HepG2 (cell line): ENCODE measurements around the gene TRH. TPM values are rescaled to one million over a fixed set of nuclear protein-coding genes. Genes with fewer than 3 reads are reported as not detected.

Experiments
- ATAC-seq: fragments of 200-7000 bp; cut with Tn5 transposase; 3 replicates; pipeline ENCODE4 v1.9.1; 2020; ENCODE audit warnings: mild to moderate bottlenecking, moderate library complexity
- BruUV-seq: library from RNA; stranded (reverse); fragments of 400-500 nt; replicated peaks from 2 replicates; lab custom pipeline; 2021; lab: Mats Ljungman, UMichigan
- CTCF ChIA-PET: fragments of 300-600 bp; formaldehyde crosslinking; extraction: SDS; loops from one replicate; lab custom pipeline; 2021; ENCODE audit warnings: low total read pairs, inconsistent platforms, low intra/inter-chr PET ratio; lab: Yijun Ruan, JAX
- POLR2A ChIA-PET: fragments of 350-600 bp; sonication (Branson Sonifier 250); formaldehyde crosslinking; loops from one replicate; lab custom pipeline; 2020; ENCODE audit warnings: antibody characterized with exemption, inconsistent platforms; lab: Yijun Ruan, JAX
- DNase-seq: peaks from one replicate; pipeline ENCODE4 v3.0.0-alpha.2; 2015; ENCODE audit warnings: low spot score
- FAIRE-seq: peaks from 3 replicates; lab custom pipeline; 2011; peaks lifted over from hg19 to GRCh38; lab: Jason Lieb, UNC
- H2AFZ ChIP-seq: one replicate; pipeline ENCODE4 v1.6.1; 2011; ENCODE audit warnings: low read length, inconsistent platforms
- H3K27ac ChIP-seq: fragments of 300-600 bp; 3 replicates; pipeline ENCODE4 v1.8.0; 2011; ENCODE audit warnings: mixed run types, mild to moderate bottlenecking, mixed read lengths, low read length, inconsistent platforms; ENCODE audit not compliant: insufficient read depth; ENCODE audit errors: extremely low read length
- H3K27me3 ChIP-seq, 2 experiments: fragments of 200-600 bp in 1 of 2; 2 replicates in 1 of 2; 3 replicates in 1 of 2; pipeline versions ENCODE4 v1.6.0 to v1.8.0; 2011; ENCODE audit warnings: low read length in 2 of 2, mild to moderate bottlenecking in 2 of 2, moderate library complexity in 2 of 2, inconsistent platforms in 1 of 2; ENCODE audit not compliant: insufficient read depth in 2 of 2, control insufficient read depth in 1 of 2
- H3K36me3 ChIP-seq, 2 experiments: fragments of 200-600 bp in 1 of 2; replicated peaks in 1 of 2; 2 replicates in 1 of 2; 3 replicates in 1 of 2; pipeline versions ENCODE4 v1.5.1 to v1.8.0; 2011; ENCODE audit warnings: low read length in 2 of 2, inconsistent platforms in 1 of 2; ENCODE audit not compliant: insufficient read depth in 2 of 2, control insufficient read depth in 1 of 2
- H3K4me1 ChIP-seq: 2 replicates; pipeline ENCODE4 v1.5.1; 2012; ENCODE audit warnings: low read length, inconsistent platforms; ENCODE audit not compliant: insufficient read depth
- H3K4me2 ChIP-seq: 2 replicates; pipeline ENCODE4 v1.6.0; 2011; ENCODE audit warnings: low read depth, low read length, inconsistent platforms
- H3K4me3 ChIP-seq, 3 experiments: fragments of 200-600 bp in 1 of 3; sonication (generic), shearing (Covaris generic) in 1 of 3; replicated peaks in 1 of 3; 2 replicates each; pipeline ENCODE4 v1.5.1; 2011 to 2016; ENCODE audit warnings: low read length in 3 of 3, inconsistent platforms in 2 of 3, low read depth in 2 of 3, mild to moderate bottlenecking in 2 of 3, control low read depth in 1 of 3, mixed read lengths in 1 of 3; ENCODE audit not compliant: insufficient read depth in 1 of 3
- H3K79me2 ChIP-seq: one replicate; pipeline ENCODE4 v1.6.1; 2011; ENCODE audit warnings: low read length, inconsistent platforms; ENCODE audit not compliant: insufficient read depth
- H3K9ac ChIP-seq: 2 replicates; pipeline ENCODE4 v1.6.0; 2011; ENCODE audit warnings: mild to moderate bottlenecking, low read depth, low read length, inconsistent platforms; ENCODE audit not compliant: insufficient read depth
- H3K9me3 ChIP-seq: 2 replicates; pipeline ENCODE4 v1.5.1; 2012; ENCODE audit warnings: mild to moderate bottlenecking, low read length
- H4K20me1 ChIP-seq: 2 replicates; pipeline ENCODE4 v1.6.0; 2011; ENCODE audit warnings: inconsistent platforms, mild to moderate bottlenecking, low read length, moderate library complexity; ENCODE audit not compliant: insufficient read depth
- CCAR2 ChIP-seq: fragments of 200-400 bp; formaldehyde crosslinking; optimal IDR thresholded peaks from 2 replicates; pipeline ENCODE3; 2018; ENCODE audit warnings: low read depth, mild to moderate bottlenecking, low read length, moderate library complexity
- CREB1 ChIP-seq, 2 experiments: fragments of 450-650 bp in 1 of 2; IDR thresholded peaks; 2 replicates each; pipeline ENCODE4 v1.6.1; 2016 to 2017; ENCODE audit warnings: control low read depth in 1 of 2, mild to moderate bottlenecking in 1 of 2, missing compliant biosample characterization in 1 of 2, missing genetic modification characterization in 1 of 2
- ESRRA ChIP-seq: sonication (generic); formaldehyde crosslinking; IDR thresholded peaks from 2 replicates; pipeline ENCODE4 v1.5.1; 2020; ENCODE audit warnings: mild to moderate bottlenecking, low read depth, missing genetic modification reagents
- ETV5 ChIP-seq: IDR thresholded peaks from 2 replicates; pipeline ENCODE4 v1.6.1; 2018; ENCODE audit warnings: missing biosample characterization, missing genetic modification reagents, inconsistent platforms, borderline replicate concordance
- GABPA ChIP-seq, 2 experiments: IDR thresholded peaks; 2 replicates each; pipeline ENCODE4 v1.6.1; 2011 to 2016; ENCODE audit warnings: low read depth in 2 of 2, low read length in 1 of 2, missing biosample characterization in 1 of 2, missing genetic modification characterization in 1 of 2
- GLI4 ChIP-seq: sonication (generic); formaldehyde crosslinking; IDR thresholded peaks from 2 replicates; pipeline ENCODE4 v1.5.1; 2020; ENCODE audit warnings: missing genetic modification reagents, mild to moderate bottlenecking, moderate library complexity, borderline replicate concordance
- HNRNPLL ChIP-seq: fragments of 200-400 bp; formaldehyde crosslinking; IDR thresholded peaks from 2 replicates; pipeline ENCODE4 v1.6.1; 2017; ENCODE audit warnings: mild to moderate bottlenecking, low read depth, low read length; ENCODE audit not compliant: poor library complexity, severe bottlenecking
- RFX5 ChIP-seq: IDR thresholded peaks from 2 replicates; pipeline ENCODE4 v1.6.1; 2011; ENCODE audit warnings: low read depth, low read length, improper control_type of control experiment
- XRCC5 ChIP-seq: fragments of 200-400 bp; formaldehyde crosslinking; optimal IDR thresholded peaks from 2 replicates; pipeline ENCODE3; 2017; ENCODE audit warnings: mild to moderate bottlenecking, low read length
- ZNF235 ChIP-seq: sonication (generic); formaldehyde crosslinking; IDR thresholded peaks from 2 replicates; pipeline ENCODE4 v1.8.1; 2023; ENCODE audit warnings: mild to moderate bottlenecking, missing genetic modification reagents, borderline replicate concordance
- ZNF354B ChIP-seq: sonication (generic); formaldehyde crosslinking; IDR thresholded peaks from 2 replicates; pipeline ENCODE4 v1.8.0; 2022; ENCODE audit warnings: mild to moderate bottlenecking, missing genetic modification reagents
- ZNF430 ChIP-seq: sonication (generic); formaldehyde crosslinking; IDR thresholded peaks from 2 replicates; pipeline ENCODE4 v1.9.0; 2021; ENCODE audit warnings: mild to moderate bottlenecking, missing genetic modification reagents
- ZNF737 ChIP-seq: sonication (generic); formaldehyde crosslinking; IDR thresholded peaks from 2 replicates; pipeline ENCODE4 v1.5.0; 2020; ENCODE audit warnings: missing genetic modification reagents, mild to moderate bottlenecking, borderline replicate concordance
- ZNF782 ChIP-seq: sonication (generic); formaldehyde crosslinking; IDR thresholded peaks from 2 replicates; pipeline ENCODE4 v1.4.0; 2020; ENCODE audit warnings: missing genetic modification reagents, mild to moderate bottlenecking, borderline replicate concordance
- WGBS: methylation state at CpG from one replicate; pipeline ENCODE4 v1.1.6; 2017; ENCODE audit warnings: low lambda C conversion rate; 5-methylcytosine and 5-hydroxymethylcytosine counted together
- in situ Hi-C: cut with HindIII; loops from 2 replicates; pipeline ENCODE4 v1.10.0; 2017; ENCODE audit warnings: low pct_unique_long_range_greater_than_20kb; ENCODE audit not compliant: extremely low pct_ligation_motif_present
- intact Hi-C: fragments of 100-400 bp; cut with micrococcal nuclease; formaldehyde crosslinking; loops from one replicate; pipeline ENCODE4 v1.10.0; 2022; ENCODE audit not compliant: unreplicated experiment
- polyA plus RNA-seq, 8 experiments: library from polyadenylated mRNA; depleted of rRNA in 3 of 8; stranded (reverse) in 7 of 8; unstranded in 1 of 8; fragments of >200 nt; fragmentation: Illumina TruSeq in 4 of 8; extraction: Trizol in 4 of 8; gene quantifications; 2 replicates each; pipeline versions ENCODE4 v1.2.1 to v1.2.3, GENCODE V29; 2011 to 2016; ENCODE audit warnings: low read depth in 4 of 8, missing spikeins in 1 of 8, mixed read lengths in 1 of 8; ENCODE audit not compliant: insufficient read depth in 1 of 8
- total RNA-seq, 5 experiments: library from RNA; depleted of rRNA; stranded (reverse); fragments of >200 nt; fragmentation: Illumina TruSeq; extraction: Trizol; gene quantifications; 2 replicates each; pipeline ENCODE4 v1.2.3, GENCODE V29; 2016; ENCODE audit warnings: low read depth in 1 of 5
- TF ChIP-seq, protein P1 (sequence below): sonication (generic); formaldehyde crosslinking; IDR thresholded peaks from 2 replicates; pipeline ENCODE4 v1.4.0; 2020; ENCODE audit warnings: mild to moderate bottlenecking, missing genetic modification reagents, borderline replicate concordance
- TF ChIP-seq, protein P2 (sequence below): sonication (generic); formaldehyde crosslinking; IDR thresholded peaks from 2 replicates; pipeline ENCODE4 v1.4.0; 2020; ENCODE audit warnings: missing genetic modification reagents
- TF ChIP-seq, protein P3 (sequence below): sonication (generic); formaldehyde crosslinking; IDR thresholded peaks from 2 replicates; pipeline ENCODE4 v1.8.1; 2023; ENCODE audit warnings: mild to moderate bottlenecking, missing genetic modification reagents

Gene TRH
- total and polyA plus RNA-seq, 2 of the 13 experiments (the other 11 are each of a cell fraction or from before 2014, with no cell fraction given): not detected

DNA sequence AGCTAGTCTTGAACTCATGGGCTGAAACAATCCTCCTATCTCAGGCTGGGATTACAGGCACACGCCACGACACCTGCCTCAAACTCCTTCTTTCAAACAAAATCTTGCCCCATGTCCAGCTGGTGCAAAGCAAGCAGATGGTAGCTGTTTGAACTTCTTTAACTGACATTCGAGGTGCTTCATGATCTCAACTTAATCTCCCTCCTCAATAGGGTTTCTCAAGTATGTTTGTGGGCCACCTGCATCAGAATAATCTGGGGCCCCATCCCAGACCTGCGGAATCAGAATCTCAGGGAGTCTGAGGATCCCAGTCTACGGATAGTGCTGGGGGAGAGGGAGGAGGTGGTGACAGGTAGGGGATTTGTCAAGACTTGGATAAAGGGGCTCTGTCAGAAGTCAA, 20.9 kb upstream of the TRH start:
- 6% methylated on average over 5 of the region's 5 CpGs for WGBS
- Histone ChIP-seq H3K4me1 (peaks cover 3% of the 10 kb centered on the region), H3K4me3 (no peak overlapping the region), H3K9ac (no peak overlapping the region), H3K9me3 (no peaks in the 10 kb centered on the region), H4K20me1 (no peaks in the 10 kb centered on the region), H3K36me3 (no peaks in the 10 kb centered on the region), H3K27me3 (peaks cover 3 to 25% of the 10 kb centered on the region in 2 experiments; a peak in 4 of 5 replicates), H3K27ac (no peak overlapping the region), H3K79me2 (no peaks in the 10 kb centered on the region), H3K4me2 (no peak overlapping the region), H2AFZ (no peak overlapping the region)
- ChIA-PET POLR2A (no interaction called here), CTCF (no interaction called here)
- no TSS peak for BruUV-seq
- intact Hi-C loops (no loop called here), in situ Hi-C loops (no loop called here)
- TF ChIP-seq, protein P1, sequence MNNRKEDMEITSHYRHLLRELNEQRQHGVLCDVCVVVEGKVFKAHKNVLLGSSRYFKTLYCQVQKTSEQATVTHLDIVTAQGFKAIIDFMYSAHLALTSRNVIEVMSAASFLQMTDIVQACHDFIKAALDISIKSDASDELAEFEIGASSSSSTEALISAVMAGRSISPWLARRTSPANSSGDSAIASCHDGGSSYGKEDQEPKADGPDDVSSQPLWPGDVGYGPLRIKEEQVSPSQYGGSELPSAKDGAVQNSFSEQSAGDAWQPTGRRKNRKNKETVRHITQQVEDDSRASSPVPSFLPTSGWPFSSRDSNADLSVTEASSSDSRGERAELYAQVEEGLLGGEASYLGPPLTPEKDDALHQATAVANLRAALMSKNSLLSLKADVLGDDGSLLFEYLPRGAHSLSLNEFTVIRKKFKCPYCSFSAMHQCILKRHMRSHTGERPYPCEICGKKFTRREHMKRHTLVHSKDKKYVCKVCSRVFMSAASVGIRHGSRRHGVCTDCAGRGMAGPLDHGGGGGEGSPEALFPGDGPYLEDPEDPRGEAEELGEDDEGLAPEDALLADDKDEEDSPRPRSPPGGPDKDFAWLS: no peak
- TF ChIP-seq ESRRA (CRISPR knock-in tag) (no peak), ETV5 (CRISPR knock-in tag) (no peak), GLI4 (no peak), RFX5 (no peak), ZNF235 (CRISPR knock-in tag) (no peak), GABPA (IDR thresholded peaks at IDR 0.05; ENCODE audit: low read depth, low read length) (no peak), GABPA (CRISPR knock-in tag; IDR thresholded peaks at IDR 0.05; ENCODE audit: low read depth) (no peak), CREB1 (IDR thresholded peaks at IDR 0.05) (no peak), CREB1 (CRISPR knock-in tag; IDR thresholded peaks at IDR 0.05) (no peak), CCAR2 (no peak), ZNF430 (CRISPR knock-in tag) (no peak), XRCC5 (no peak), HNRNPLL (no peak), ZNF737 (CRISPR knock-in tag) (no peak), ZNF354B (CRISPR knock-in tag) (no peak), ZNF782 (CRISPR knock-in tag) (no peak)
- TF ChIP-seq, protein P2, sequence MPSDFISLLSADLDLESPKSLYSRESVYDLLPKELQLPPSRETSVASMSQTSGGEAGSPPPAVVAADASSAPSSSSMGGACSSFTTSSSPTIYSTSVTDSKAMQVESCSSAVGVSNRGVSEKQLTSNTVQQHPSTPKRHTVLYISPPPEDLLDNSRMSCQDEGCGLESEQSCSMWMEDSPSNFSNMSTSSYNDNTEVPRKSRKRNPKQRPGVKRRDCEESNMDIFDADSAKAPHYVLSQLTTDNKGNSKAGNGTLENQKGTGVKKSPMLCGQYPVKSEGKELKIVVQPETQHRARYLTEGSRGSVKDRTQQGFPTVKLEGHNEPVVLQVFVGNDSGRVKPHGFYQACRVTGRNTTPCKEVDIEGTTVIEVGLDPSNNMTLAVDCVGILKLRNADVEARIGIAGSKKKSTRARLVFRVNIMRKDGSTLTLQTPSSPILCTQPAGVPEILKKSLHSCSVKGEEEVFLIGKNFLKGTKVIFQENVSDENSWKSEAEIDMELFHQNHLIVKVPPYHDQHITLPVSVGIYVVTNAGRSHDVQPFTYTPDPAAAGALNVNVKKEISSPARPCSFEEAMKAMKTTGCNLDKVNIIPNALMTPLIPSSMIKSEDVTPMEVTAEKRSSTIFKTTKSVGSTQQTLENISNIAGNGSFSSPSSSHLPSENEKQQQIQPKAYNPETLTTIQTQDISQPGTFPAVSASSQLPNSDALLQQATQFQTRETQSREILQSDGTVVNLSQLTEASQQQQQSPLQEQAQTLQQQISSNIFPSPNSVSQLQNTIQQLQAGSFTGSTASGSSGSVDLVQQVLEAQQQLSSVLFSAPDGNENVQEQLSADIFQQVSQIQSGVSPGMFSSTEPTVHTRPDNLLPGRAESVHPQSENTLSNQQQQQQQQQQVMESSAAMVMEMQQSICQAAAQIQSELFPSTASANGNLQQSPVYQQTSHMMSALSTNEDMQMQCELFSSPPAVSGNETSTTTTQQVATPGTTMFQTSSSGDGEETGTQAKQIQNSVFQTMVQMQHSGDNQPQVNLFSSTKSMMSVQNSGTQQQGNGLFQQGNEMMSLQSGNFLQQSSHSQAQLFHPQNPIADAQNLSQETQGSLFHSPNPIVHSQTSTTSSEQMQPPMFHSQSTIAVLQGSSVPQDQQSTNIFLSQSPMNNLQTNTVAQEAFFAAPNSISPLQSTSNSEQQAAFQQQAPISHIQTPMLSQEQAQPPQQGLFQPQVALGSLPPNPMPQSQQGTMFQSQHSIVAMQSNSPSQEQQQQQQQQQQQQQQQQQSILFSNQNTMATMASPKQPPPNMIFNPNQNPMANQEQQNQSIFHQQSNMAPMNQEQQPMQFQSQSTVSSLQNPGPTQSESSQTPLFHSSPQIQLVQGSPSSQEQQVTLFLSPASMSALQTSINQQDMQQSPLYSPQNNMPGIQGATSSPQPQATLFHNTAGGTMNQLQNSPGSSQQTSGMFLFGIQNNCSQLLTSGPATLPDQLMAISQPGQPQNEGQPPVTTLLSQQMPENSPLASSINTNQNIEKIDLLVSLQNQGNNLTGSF: no peak
- TF ChIP-seq, protein P3, sequence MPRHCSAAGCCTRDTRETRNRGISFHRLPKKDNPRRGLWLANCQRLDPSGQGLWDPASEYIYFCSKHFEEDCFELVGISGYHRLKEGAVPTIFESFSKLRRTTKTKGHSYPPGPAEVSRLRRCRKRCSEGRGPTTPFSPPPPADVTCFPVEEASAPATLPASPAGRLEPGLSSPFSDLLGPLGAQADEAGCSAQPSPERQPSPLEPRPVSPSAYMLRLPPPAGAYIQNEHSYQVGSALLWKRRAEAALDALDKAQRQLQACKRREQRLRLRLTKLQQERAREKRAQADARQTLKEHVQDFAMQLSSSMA (CRISPR knock-in tag): no peak
- ATAC-seq (no peak), FAIRE-seq (no peak), DNase-seq (no peak)
